ENCODE data around the gene STOM. TPM values are rescaled to one million over a fixed set of nuclear protein-coding genes. Genes with fewer than 3 reads are reported as not detected.
A peak's percentile ranks its signal among the peaks of the same experiment; 100 is the strongest.

The STOM gene
- 100 to 1,000 TPM in 2 of 4 donors, 10 to 100 TPM in 2; 43.7 to 169 (median 119) TPM for total RNA-seq

- no peaks in the 10 kb centered on the region for H3K9me3 ChIP-seq
- H3K4me1 ChIP-seq: peaks cover 24 to 98% (median 61%) of the 10 kb centered on the region in 3 donors
- peak; percentile 60 for DNase-seq
- peak in 3 of 4 donors; percentile 88 to 99 (median 99) for TF ChIP-seq POLR2A (IDR thresholded peaks at IDR 0.05)
- no peak for TF ChIP-seq CTCF (IDR thresholded peaks at IDR 0.05)
- no peaks in the 10 kb centered on the region for H3K36me3 ChIP-seq
- H3K27ac ChIP-seq: peak within 1 kb of the TSS; percentile 92 to 98 (median 97)
- intact Hi-C loops (cut with DNase I): no loop called here
- H3K4me3 ChIP-seq: peak within 1 kb of the TSS; percentile 53 to 83 (median 75)
- WGBS, 2 donors: 0 to 6% methylated on average over 6 to 8 of the region's 52 CpGs
- no peaks in the 10 kb centered on the region for H3K27me3 ChIP-seq
These were observed at the start of gene STOM for GRCh38 chr9:121369595-121370265. STOM (minus strand) TSS chr9:121370250; CDS start chr9:121370187, 63 bp downstream.

GRCh38 chr9:121411993-121412392, 41.9 kb upstream of the STOM start:
- 60 to 71% methylated on average over 1 to 3 of the region's 3 CpGs for WGBS, 2 donors
- DNase-seq: no peak
- no peaks in the 10 kb centered on the region for H3K9me3 ChIP-seq
- no peaks in the 10 kb centered on the region for H3K36me3 ChIP-seq
- intact Hi-C loops (cut with DNase I): no loop called here
- H3K4me1 ChIP-seq: no peaks in the 10 kb centered on the region
- no peaks in the 10 kb centered on the region for H3K27me3 ChIP-seq
- no peak overlapping the region for H3K4me3 ChIP-seq
- no peak overlapping the region for H3K27ac ChIP-seq
- TF ChIP-seq POLR2A (IDR thresholded peaks at IDR 0.05): no peak
- TF ChIP-seq CTCF (IDR thresholded peaks at IDR 0.05): no peak

GRCh38 chr9:121405899-121406298, 35.8 kb upstream of the STOM start:
- 31 to 70% methylated on average over 1 of the region's 1 CpG for WGBS, 2 donors
- TF ChIP-seq CTCF (IDR thresholded peaks at IDR 0.05): no peak
- TF ChIP-seq POLR2A (IDR thresholded peaks at IDR 0.05): no peak
- H3K27me3 ChIP-seq: no peaks in the 10 kb centered on the region
- H3K9me3 ChIP-seq: peaks cover 0 to 6% (median 0%) of the 10 kb centered on the region in 3 donors
- no peaks in the 10 kb centered on the region for H3K4me1 ChIP-seq
- no peak overlapping the region for H3K4me3 ChIP-seq
- H3K36me3 ChIP-seq: no peaks in the 10 kb centered on the region
- DNase-seq: no peak
- H3K27ac ChIP-seq: no peak overlapping the region
- intact Hi-C loops (cut with DNase I): no loop called here

- 27 to 64% methylated on average over 2 of the region's 2 CpGs for WGBS, 2 donors
- intact Hi-C loops (cut with DNase I): loop anchor here (5.0 kb wide), 1 partner anchor 193 kb away; no protein-coding TSS in a partner anchor
These were observed 34.9 kb upstream of the STOM start for GRCh38 chr9:121404906-121405305.

More at GRCh38 chr9:121404906-121405305, 34.9 kb upstream of the STOM start:
- H3K27me3 ChIP-seq: no peaks in the 10 kb centered on the region
- no peak overlapping the region for H3K27ac ChIP-seq
- no peak for DNase-seq
- H3K36me3 ChIP-seq: no peaks in the 10 kb centered on the region
- peaks cover 0 to 6% (median 0%) of the 10 kb centered on the region in 3 donors for H3K9me3 ChIP-seq
- H3K4me1 ChIP-seq: peaks cover 0 to 6% (median 0%) of the 10 kb centered on the region in 3 donors
- TF ChIP-seq POLR2A (IDR thresholded peaks at IDR 0.05) (no peak), CTCF (IDR thresholded peaks at IDR 0.05) (no peak)
- H3K4me3 ChIP-seq: no peak overlapping the region

Measured in esophagus squamous epithelium (tissue), 5 donors.